Stimulated activated CD8-positive, alpha-beta memory T cell treated with anti-CD3 and anti-CD28 coated beads, Interleukin-15, amount 100 ng/mL, for 24 hours (primary cell): ENCODE data around the gene GNG12.

ENCODE experiments used
- DNase-seq: peaks from one replicate; pipeline ENCODE4 v3.0.0-alpha.2; 2020; ENCODE audit warnings: low read depth

The GNG12 gene

GRCh38 chr1:67814121-67814772 lies 19.0 kb downstream of the GNG12 start:
- no peak for DNase-seq

- no peak for DNase-seq
Measured at GRCh38 chr1:67812226-67812625, 21.0 kb downstream of the GNG12 start.

- no peak for DNase-seq
Measured at GRCh38 chr1:67811781-67812180, 21.5 kb downstream of the GNG12 start.

GRCh38 chr1:67809887-67810286 lies 23.4 kb downstream of the GNG12 start:
- DNase-seq, result no peak

GRCh38 chr1:67807282-67807681 lies 26.0 kb downstream of the GNG12 start:
- no peak for DNase-seq

GRCh38 chr1:67804710-67805109 lies 28.6 kb downstream of the GNG12 start:
- DNase-seq, result no peak

GRCh38 chr1:67803380-67804279 lies 29.6 kb downstream of the GNG12 start:
- no peak for DNase-seq

- no peak for DNase-seq
Measured at GRCh38 chr1:67802565-67802964, 30.7 kb downstream of the GNG12 start.

- DNase-seq, result no peak
Measured at GRCh38 chr1:67801903-67802302, 31.4 kb downstream of the GNG12 start.

GRCh38 chr1:67795179-67795912 lies 37.9 kb downstream of the GNG12 start:
- DNase-seq, result no peak

GRCh38 chr1:67793562-67793961 lies 39.7 kb downstream of the GNG12 start:
- no peak for DNase-seq

- no peak for DNase-seq
Measured at GRCh38 chr1:67792741-67793458, 40.4 kb downstream of the GNG12 start.

GRCh38 chr1:67792103-67792502 lies 41.2 kb downstream of the GNG12 start:
- no peak for DNase-seq

- no peak for DNase-seq
Measured at GRCh38 chr1:67791686-67792085, 41.6 kb downstream of the GNG12 start.

GRCh38 chr1:67791261-67791660 lies 42.0 kb downstream of the GNG12 start:
- no peak for DNase-seq

GRCh38 chr1:67790201-67790692 lies 43.0 kb downstream of the GNG12 start:
- DNase-seq, result no peak

GRCh38 chr1:67789551-67789950 lies 43.7 kb downstream of the GNG12 start:
- no peak for DNase-seq

GRCh38 chr1:67788904-67789303 lies 44.4 kb downstream of the GNG12 start:
- no peak for DNase-seq

- DNase-seq, result no peak
Measured at GRCh38 chr1:67788238-67788790, 45.0 kb downstream of the GNG12 start.

GRCh38 chr1:67787746-67788145 lies 45.5 kb downstream of the GNG12 start:
- DNase-seq, result no peak
